Erythroblast (primary cell): ENCODE measurements around the gene OR5M11.

Source experiments
- GATA1 ChIP-seq: IDR thresholded peaks from 2 replicates; pipeline ENCODE4 v1.6.1; 2011; ENCODE audit warnings: low read depth, mild to moderate bottlenecking, control low read depth, low read length, moderate library complexity
- POLR2A ChIP-seq: IDR thresholded peaks from 2 replicates; pipeline ENCODE4 v1.6.1; 2011; ENCODE audit warnings: mild to moderate bottlenecking, low read length

DNA sequence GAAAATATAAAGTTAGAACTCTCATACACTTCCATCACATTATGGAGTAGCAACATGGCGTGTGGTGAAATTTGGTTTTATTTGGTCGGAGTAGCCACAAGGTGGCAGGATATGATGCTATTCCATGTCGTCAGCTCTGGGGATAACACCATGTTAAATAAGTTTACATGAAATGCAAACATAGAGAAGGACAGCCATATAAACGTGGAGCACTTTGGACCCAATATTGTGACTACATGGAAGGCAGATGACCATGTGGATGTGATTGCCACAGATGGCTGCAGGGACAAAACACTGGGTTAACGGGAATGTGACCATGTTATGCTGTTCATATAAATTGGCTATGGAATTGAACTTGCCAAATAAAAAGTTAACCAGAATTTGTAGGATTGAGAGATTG lies 21.0 kb downstream of the OR5M11 start:
- TF ChIP-seq POLR2A: no peak
- no peak for TF ChIP-seq GATA1
